KMS-11 (cell line): ENCODE data around the gene STIMATE.

ENCODE experiments used
- H2AFZ ChIP-seq: fragments of 200-600 bp; sonication (generic); 2 replicates; pipeline ENCODE4 v1.6.1; 2016; ENCODE audit warnings: antibody characterized with exemption, mixed run types, low read depth
- H3K27ac ChIP-seq: fragments of 200-600 bp; sonication (generic); 2 replicates; pipeline ENCODE4 v1.6.1; 2016; ENCODE audit warnings: mild to moderate bottlenecking, mixed run types
- H3K27me3 ChIP-seq: fragments of 200-600 bp; sonication (generic); 2 replicates; pipeline ENCODE4 v1.6.1; 2017; ENCODE audit warnings: mild to moderate bottlenecking, low read depth, mixed run types, moderate library complexity; ENCODE audit not compliant: insufficient read depth
- H3K36me3 ChIP-seq: fragments of 200-600 bp; sonication (generic); 2 replicates; pipeline ENCODE4 v1.6.1; 2017; ENCODE audit warnings: mild to moderate bottlenecking, mixed run types; ENCODE audit not compliant: insufficient read depth
- H3K4me1 ChIP-seq: fragments of 200-600 bp; sonication (generic); 2 replicates; pipeline ENCODE4 v1.6.1; 2016; ENCODE audit warnings: mild to moderate bottlenecking, low read depth, mixed run types; ENCODE audit not compliant: poor library complexity, severe bottlenecking
- H3K4me2 ChIP-seq: fragments of 200-600 bp; sonication (generic); 2 replicates; pipeline ENCODE4 v1.7.0; 2016; ENCODE audit warnings: mild to moderate bottlenecking, mixed run types
- H3K4me3 ChIP-seq: fragments of 200-600 bp; sonication (generic); IDR thresholded peaks from 2 replicates; pipeline ENCODE4 v1.6.1; 2017; ENCODE audit warnings: low read depth, low read length, mixed read lengths; ENCODE audit not compliant: insufficient read depth
- H3K79me2 ChIP-seq: fragments of 200-600 bp; sonication (generic); 2 replicates; pipeline ENCODE4 v1.6.1; 2016; ENCODE audit warnings: low read depth, mixed run types; ENCODE audit not compliant: insufficient read depth
- H3K9ac ChIP-seq: fragments of 200-600 bp; sonication (generic); 2 replicates; pipeline ENCODE4 v1.6.1; 2016; ENCODE audit warnings: mild to moderate bottlenecking, mixed run types
- H4K20me1 ChIP-seq: fragments of 200-600 bp; sonication (generic); 2 replicates; pipeline ENCODE4 v1.6.1; 2016; ENCODE audit warnings: mild to moderate bottlenecking, mixed run types; ENCODE audit not compliant: insufficient read depth
- TF ChIP-seq, protein P1 (sequence below): fragments of 200-600 bp; sonication (generic); conservative IDR thresholded peaks from 2 replicates; pipeline ENCODE4 v1.6.1; 2017; ENCODE audit warnings: low read depth, mild to moderate bottlenecking, antibody characterized with exemption, low read length, moderate library complexity, mixed read lengths

The STIMATE gene

GRCh38 chr3:52810923-52811322 lies 86.4 kb downstream of the STIMATE start:
- H2AFZ ChIP-seq, result no peak overlapping the region
- TF ChIP-seq, protein P1, sequence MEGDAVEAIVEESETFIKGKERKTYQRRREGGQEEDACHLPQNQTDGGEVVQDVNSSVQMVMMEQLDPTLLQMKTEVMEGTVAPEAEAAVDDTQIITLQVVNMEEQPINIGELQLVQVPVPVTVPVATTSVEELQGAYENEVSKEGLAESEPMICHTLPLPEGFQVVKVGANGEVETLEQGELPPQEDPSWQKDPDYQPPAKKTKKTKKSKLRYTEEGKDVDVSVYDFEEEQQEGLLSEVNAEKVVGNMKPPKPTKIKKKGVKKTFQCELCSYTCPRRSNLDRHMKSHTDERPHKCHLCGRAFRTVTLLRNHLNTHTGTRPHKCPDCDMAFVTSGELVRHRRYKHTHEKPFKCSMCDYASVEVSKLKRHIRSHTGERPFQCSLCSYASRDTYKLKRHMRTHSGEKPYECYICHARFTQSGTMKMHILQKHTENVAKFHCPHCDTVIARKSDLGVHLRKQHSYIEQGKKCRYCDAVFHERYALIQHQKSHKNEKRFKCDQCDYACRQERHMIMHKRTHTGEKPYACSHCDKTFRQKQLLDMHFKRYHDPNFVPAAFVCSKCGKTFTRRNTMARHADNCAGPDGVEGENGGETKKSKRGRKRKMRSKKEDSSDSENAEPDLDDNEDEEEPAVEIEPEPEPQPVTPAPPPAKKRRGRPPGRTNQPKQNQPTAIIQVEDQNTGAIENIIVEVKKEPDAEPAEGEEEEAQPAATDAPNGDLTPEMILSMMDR, result no peak
- H3K27ac ChIP-seq, result no peak overlapping the region
- H4K20me1 ChIP-seq, result no peaks in the 10 kb centered on the region
- H3K9ac ChIP-seq, result no peak overlapping the region
- no peaks in the 10 kb centered on the region for H3K36me3 ChIP-seq
- H3K27me3 ChIP-seq, result no peaks in the 10 kb centered on the region
- H3K4me2 ChIP-seq, result no peak overlapping the region
- H3K4me1 ChIP-seq, result no peaks in the 10 kb centered on the region
- H3K79me2 ChIP-seq, result no peaks in the 10 kb centered on the region
- no peak overlapping the region for H3K4me3 ChIP-seq

- H3K27me3 ChIP-seq, result no peaks in the 10 kb centered on the region
- H3K9ac ChIP-seq, result no peak overlapping the region
- no peak overlapping the region for H3K27ac ChIP-seq
- TF ChIP-seq, protein P1, result no peak
- H4K20me1 ChIP-seq, result no peaks in the 10 kb centered on the region
- H3K4me1 ChIP-seq, result no peaks in the 10 kb centered on the region
- no peak overlapping the region for H2AFZ ChIP-seq
- no peaks in the 10 kb centered on the region for H3K36me3 ChIP-seq
- no peak overlapping the region for H3K4me3 ChIP-seq
- no peak overlapping the region for H3K4me2 ChIP-seq
- H3K79me2 ChIP-seq, result no peaks in the 10 kb centered on the region
Measured at GRCh38 chr3:52809662-52810377, 87.5 kb downstream of the STIMATE start.

- Histone ChIP-seq H3K79me2 (no peaks in the 10 kb centered on the region), H2AFZ (no peak overlapping the region), H3K4me2 (no peak overlapping the region), H3K27ac (no peak overlapping the region), H3K4me1 (no peaks in the 10 kb centered on the region), H3K27me3 (no peaks in the 10 kb centered on the region), H3K4me3 (no peak overlapping the region), H4K20me1 (no peaks in the 10 kb centered on the region), H3K36me3 (no peaks in the 10 kb centered on the region), H3K9ac (no peak overlapping the region)
- TF ChIP-seq, protein P1, result no peak
Measured at GRCh38 chr3:52809149-52809548, 88.2 kb downstream of the STIMATE start.

DNA sequence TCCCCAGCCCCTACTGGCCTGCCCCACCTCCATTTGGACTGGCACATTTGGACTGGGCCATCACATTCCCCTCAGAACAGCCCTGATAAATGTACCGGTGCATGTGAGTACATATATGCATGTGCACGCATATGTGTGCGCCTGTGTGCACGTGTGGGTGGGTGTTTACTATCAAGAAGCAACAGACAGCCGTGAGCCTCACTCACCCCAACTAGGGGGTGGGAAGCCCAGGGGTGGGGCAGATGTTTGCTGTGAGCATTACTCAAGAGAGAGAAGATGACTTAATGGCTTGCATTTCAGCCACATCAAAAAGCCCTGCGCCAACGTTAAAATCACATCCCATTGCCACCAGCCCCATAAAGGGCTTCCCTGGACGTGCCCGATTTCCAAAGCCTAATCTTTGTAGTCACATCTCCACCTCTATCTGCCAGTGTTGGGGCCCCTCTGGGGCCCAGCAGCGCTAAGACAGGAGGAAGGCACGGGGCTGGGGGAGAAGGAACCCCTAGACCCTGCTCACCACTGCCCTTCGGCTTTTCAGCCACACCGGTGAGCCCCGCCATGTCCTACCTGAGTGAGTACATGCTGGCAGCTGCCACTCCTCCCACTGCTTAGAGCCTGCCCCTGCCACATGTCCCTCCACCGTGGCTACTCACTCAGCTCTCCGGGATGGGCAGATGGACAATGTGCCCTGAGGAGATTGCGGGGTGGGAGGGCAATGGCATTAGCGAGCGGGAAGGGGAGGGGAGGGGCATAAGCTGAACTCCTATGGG lies 91.9 kb downstream of the STIMATE start:
- Histone ChIP-seq H3K27ac (no peak overlapping the region), H3K79me2 (no peaks in the 10 kb centered on the region), H3K4me1 (no peaks in the 10 kb centered on the region), H3K27me3 (no peaks in the 10 kb centered on the region), H3K9ac (no peak overlapping the region), H3K36me3 (no peaks in the 10 kb centered on the region), H3K4me2 (no peak overlapping the region), H2AFZ (no peak overlapping the region), H4K20me1 (no peaks in the 10 kb centered on the region), H3K4me3 (no peak overlapping the region)
- TF ChIP-seq, protein P1, result no peak
